Measurements from ENCODE around the gene PRSS50.

- TF ChIP-seq CTCF (IDR thresholded peaks at IDR 0.05) (no peak), POLR2A (IDR thresholded peaks at IDR 0.05) (no peak)
Observed at GRCh38 chr3:46716461-46717441, 918 bp downstream of the PRSS50 start.
